ENCODE results near the gene TLE4. TPM values are rescaled to one million over a fixed set of nuclear protein-coding genes. Genes with fewer than 3 reads are reported as not detected.

Gene TLE4
- polyA plus RNA-seq, 1 donor (not counting 4 experiments of a cell fraction or from before 2014, with no cell fraction given) = 14.7 TPM

DNA sequence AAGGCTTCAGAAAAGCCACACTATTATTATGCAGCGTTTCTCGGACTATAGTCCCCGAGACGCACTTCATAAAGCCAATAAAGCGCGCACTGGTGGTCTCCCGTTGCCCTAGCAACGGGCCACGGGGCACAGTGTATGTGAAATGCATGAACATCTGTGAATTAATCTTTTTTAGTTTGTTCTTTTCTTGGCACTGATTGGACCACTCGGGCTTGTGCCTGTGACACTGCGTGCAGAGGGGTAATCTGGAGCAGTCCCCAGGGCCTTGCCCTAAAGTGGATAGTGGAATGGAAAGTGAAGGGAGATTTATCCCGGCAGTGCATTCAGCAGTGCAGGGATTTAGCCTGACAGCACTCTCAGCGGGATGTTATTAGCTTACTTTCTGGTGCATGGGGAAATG is 92.1 kb downstream of the TLE4 start:
- dilution Hi-C loops (cut with MboI; ENCODE audit: extremely low pct_ligation_motif_present, low sequenced_read_pairs) = no loop called here
- no peak for TF ChIP-seq EZH2 (IDR thresholded peaks at IDR 0.05; ENCODE audit: low read length)
- TF ChIP-seq, protein P1, sequence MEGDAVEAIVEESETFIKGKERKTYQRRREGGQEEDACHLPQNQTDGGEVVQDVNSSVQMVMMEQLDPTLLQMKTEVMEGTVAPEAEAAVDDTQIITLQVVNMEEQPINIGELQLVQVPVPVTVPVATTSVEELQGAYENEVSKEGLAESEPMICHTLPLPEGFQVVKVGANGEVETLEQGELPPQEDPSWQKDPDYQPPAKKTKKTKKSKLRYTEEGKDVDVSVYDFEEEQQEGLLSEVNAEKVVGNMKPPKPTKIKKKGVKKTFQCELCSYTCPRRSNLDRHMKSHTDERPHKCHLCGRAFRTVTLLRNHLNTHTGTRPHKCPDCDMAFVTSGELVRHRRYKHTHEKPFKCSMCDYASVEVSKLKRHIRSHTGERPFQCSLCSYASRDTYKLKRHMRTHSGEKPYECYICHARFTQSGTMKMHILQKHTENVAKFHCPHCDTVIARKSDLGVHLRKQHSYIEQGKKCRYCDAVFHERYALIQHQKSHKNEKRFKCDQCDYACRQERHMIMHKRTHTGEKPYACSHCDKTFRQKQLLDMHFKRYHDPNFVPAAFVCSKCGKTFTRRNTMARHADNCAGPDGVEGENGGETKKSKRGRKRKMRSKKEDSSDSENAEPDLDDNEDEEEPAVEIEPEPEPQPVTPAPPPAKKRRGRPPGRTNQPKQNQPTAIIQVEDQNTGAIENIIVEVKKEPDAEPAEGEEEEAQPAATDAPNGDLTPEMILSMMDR (optimal IDR thresholded peaks at IDR 0.05 in 1 of 3, IDR thresholded peaks at IDR 0.05 in 1 of 3, conservative IDR thresholded peaks at IDR 0.05 in 1 of 3; ENCODE audit: extremely low read depth in 1 of 3, insufficient read depth in 2 of 3, low read length in 3 of 3) = no peak
- no peak overlapping the region for H3K27ac ChIP-seq (ENCODE audit: control insufficient read depth, insufficient read depth, low read length)

DNA sequence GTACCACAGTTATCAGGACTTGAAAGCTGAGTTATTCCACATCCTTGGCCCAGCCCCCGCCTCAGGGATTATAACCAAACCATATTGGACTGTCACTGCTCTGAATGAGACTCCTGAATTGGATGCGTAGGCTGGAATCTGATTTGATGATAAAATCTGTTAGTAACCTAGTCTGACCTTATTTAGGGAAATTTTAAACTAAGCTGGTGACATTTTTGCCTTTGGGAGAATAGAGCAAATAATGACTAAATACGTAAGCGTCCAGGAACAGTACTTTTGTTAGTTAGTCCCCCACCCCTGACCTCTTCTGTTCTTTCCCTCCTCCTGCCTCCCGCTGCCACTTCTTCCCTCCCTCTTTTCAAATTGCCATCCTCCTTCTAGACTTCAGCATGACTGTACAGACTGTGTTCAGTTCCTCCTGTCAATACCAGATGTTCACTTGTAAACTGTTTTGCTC is 92.6 kb downstream of the TLE4 start:
- no peak for TF ChIP-seq EZH2 (IDR thresholded peaks at IDR 0.05; ENCODE audit: low read length)
- TF ChIP-seq, protein P1 (optimal IDR thresholded peaks at IDR 0.05 in 1 of 3, IDR thresholded peaks at IDR 0.05 in 1 of 3, conservative IDR thresholded peaks at IDR 0.05 in 1 of 3; ENCODE audit: extremely low read depth in 1 of 3, insufficient read depth in 2 of 3, low read length in 3 of 3) = no peak
- dilution Hi-C loops (cut with MboI; ENCODE audit: extremely low pct_ligation_motif_present, low sequenced_read_pairs) = no loop called here

More for the DNA sequence above, 92.1 kb downstream of the TLE4 start:
- H3K9ac ChIP-seq (ENCODE audit: control insufficient read depth, extremely low read depth, insufficient read depth, low read length) = no peak overlapping the region
- no peaks in the 10 kb centered on the region for H3K9me1 ChIP-seq (ENCODE audit: control insufficient read depth, extremely low read depth, insufficient read depth, low read length)
- no peaks in the 10 kb centered on the region for H3K27me3 ChIP-seq (ENCODE audit: control insufficient read depth, extremely low read depth, insufficient read depth, low read length)
- no peaks in the 10 kb centered on the region for H3K9me3 ChIP-seq (ENCODE audit: control insufficient read depth, low read depth, low read length)
- H3K4me1 ChIP-seq (ENCODE audit: control insufficient read depth, extremely low read depth, insufficient read depth, low read length) = peaks cover under 1% of the 10 kb centered on the region
- no peak overlapping the region for H3K4me3 ChIP-seq (ENCODE audit: control insufficient read depth in 2 of 3, extremely low read depth in 1 of 3, insufficient read depth in 2 of 3, low read depth in 1 of 3, low read length in 3 of 3)
- H3K4me2 ChIP-seq (ENCODE audit: control insufficient read depth, extremely low read depth, insufficient read depth, low read depth, low read length) = no peak overlapping the region
- DNase-seq (ENCODE audit: low read depth, low spot score) (no peak), FAIRE-seq (no peak)
- no peaks in the 10 kb centered on the region for H3K36me3 ChIP-seq (ENCODE audit: control insufficient read depth in 2 of 2, extremely low read depth in 1 of 2, insufficient read depth in 2 of 2, low read length in 2 of 2)
- H2AFZ ChIP-seq (ENCODE audit: control insufficient read depth, low read length) = no peak overlapping the region
- H3K79me2 ChIP-seq (ENCODE audit: control insufficient read depth, insufficient read depth, low read length) = no peaks in the 10 kb centered on the region
- no peaks in the 10 kb centered on the region for H4K20me1 ChIP-seq (ENCODE audit: control insufficient read depth, extremely low read depth, insufficient read depth, low read length)

More for the DNA sequence above, 92.6 kb downstream of the TLE4 start:
- H3K27ac ChIP-seq (ENCODE audit: control insufficient read depth, insufficient read depth, low read length) = no peak overlapping the region
- H3K4me3 ChIP-seq (ENCODE audit: control insufficient read depth in 2 of 3, extremely low read depth in 1 of 3, insufficient read depth in 2 of 3, low read depth in 1 of 3, low read length in 3 of 3) = no peak overlapping the region
- no peaks in the 10 kb centered on the region for H3K36me3 ChIP-seq (ENCODE audit: control insufficient read depth in 2 of 2, extremely low read depth in 1 of 2, insufficient read depth in 2 of 2, low read length in 2 of 2)
- no peaks in the 10 kb centered on the region for H3K27me3 ChIP-seq (ENCODE audit: control insufficient read depth, extremely low read depth, insufficient read depth, low read length)
- no peak overlapping the region for H3K4me2 ChIP-seq (ENCODE audit: control insufficient read depth, extremely low read depth, insufficient read depth, low read depth, low read length)
- DNase-seq (ENCODE audit: low read depth, low spot score) (no peak), FAIRE-seq (no peak)
- no peaks in the 10 kb centered on the region for H4K20me1 ChIP-seq (ENCODE audit: control insufficient read depth, extremely low read depth, insufficient read depth, low read length)
- H3K4me1 ChIP-seq (ENCODE audit: control insufficient read depth, extremely low read depth, insufficient read depth, low read length) = peaks cover 6% of the 10 kb centered on the region
- H3K9me1 ChIP-seq (ENCODE audit: control insufficient read depth, extremely low read depth, insufficient read depth, low read length) = no peaks in the 10 kb centered on the region
- H2AFZ ChIP-seq (ENCODE audit: control insufficient read depth, low read length) = no peak overlapping the region
- H3K9me3 ChIP-seq (ENCODE audit: control insufficient read depth, low read depth, low read length) = no peaks in the 10 kb centered on the region
- H3K79me2 ChIP-seq (ENCODE audit: control insufficient read depth, insufficient read depth, low read length) = no peaks in the 10 kb centered on the region
- no peak overlapping the region for H3K9ac ChIP-seq (ENCODE audit: control insufficient read depth, extremely low read depth, insufficient read depth, low read length)

All from keratinocyte (primary cell).